Heart left ventricle (tissue), 16 donors: ENCODE data around the gene SSH2. TPM values are rescaled to one million over a fixed set of nuclear protein-coding genes. Genes with fewer than 3 reads are reported as not detected.

ENCODE experiments used
- ATAC-seq, 4 donors: fragments of 200-7000 bp; cut with Tn5 transposase; one replicate each; pipeline ENCODE4 v1.9.1; 2020 to 2022; ENCODE audit warnings: moderate library complexity in 4 of 4, mild to moderate bottlenecking in 3 of 4, moderate number of reproducible peaks in 1 of 4
- DNase-seq, 5 donors: peaks; one replicate each; pipeline ENCODE4 v3.0.0-alpha.2; 2020
- H3K27ac ChIP-seq, 12 donors: fragments of 200-600 bp; sonication (generic) in 4 of 12; one replicate each; pipeline versions ENCODE4 v1.5.0 to v1.8.0; 2016 to 2022; ENCODE audit warnings: mild to moderate bottlenecking in 2 of 12
- H3K27me3 ChIP-seq, 9 donors: fragments of 200-600 bp; sonication (generic) in 2 of 9; one replicate each; pipeline versions ENCODE4 v1.5.1 to v1.8.0; 2016 to 2022; ENCODE audit warnings: mild to moderate bottlenecking in 3 of 9
- H3K36me3 ChIP-seq, 9 donors: fragments of 200-600 bp; sonication (generic) in 2 of 9; one replicate each; pipeline versions ENCODE4 v1.5.0 to v1.8.0; 2018 to 2022; ENCODE audit warnings: mild to moderate bottlenecking in 2 of 9
- H3K4me1 ChIP-seq, 12 donors: fragments of 200-600 bp; sonication (generic) in 4 of 12; one replicate each; pipeline versions ENCODE4 v1.5.0 to v1.8.0; 2016 to 2022; ENCODE audit warnings: mild to moderate bottlenecking in 3 of 12
- H3K4me3 ChIP-seq, 12 donors: fragments of 200-600 bp; sonication (generic) in 4 of 12; one replicate each; pipeline versions ENCODE4 v1.5.0 to v1.8.0; 2017 to 2022; ENCODE audit warnings: mild to moderate bottlenecking in 9 of 12, moderate library complexity in 4 of 12
- H3K9me3 ChIP-seq, 12 donors: fragments of 200-600 bp; sonication (generic) in 4 of 12; one replicate each; pipeline versions ENCODE4 v1.5.0 to v1.8.0; 2016 to 2022; ENCODE audit warnings: mild to moderate bottlenecking in 1 of 12
- POLR2A ChIP-seq, 2 donors: fragments of 450-650 bp; IDR thresholded peaks; one replicate each; pipeline ENCODE4 v1.6.1; 2017; ENCODE audit warnings: antibody characterized with exemption in 2 of 2, mild to moderate bottlenecking in 2 of 2, moderate library complexity in 2 of 2
- WGBS, 4 donors: extraction: QIAGEN DNeasy Blood & Tissue Kit in 2 of 4; methylation state at CpG; one replicate each; pipeline versions ENCODE4 v1.1.5 to v1.1.7; 2013 to 2018; 5-methylcytosine and 5-hydroxymethylcytosine counted together
- intact Hi-C, 10 donors: fragments of 100-400 bp; cut with DNase I; formaldehyde crosslinking; loops; one replicate each; pipeline versions ENCODE4 v1.11.1 to v1.14.2; 2022
- polyA plus RNA-seq, 2 donors: library from polyadenylated mRNA; stranded (reverse); fragments of 200-250 nt; gene quantifications; one replicate each; pipeline ENCODE4 v1.2.3, GENCODE V29; 2013
- total RNA-seq, 9 donors: library from RNA; depleted of rRNA in 2 of 9; stranded (reverse); fragments of >200 nt in 2 of 9; fragmentation: NEBNext Ultra II Directional in 3 of 9; extraction: Animal tissue kit (Norgen Biotek cat#: 25700) in 3 of 9; gene quantifications; one replicate each; pipeline versions ENCODE4 v1.1.0 to v1.2.4, GENCODE V29; 2016 to 2023
- TF ChIP-seq, protein P1 (sequence below), 12 donors: fragments of 200-600 bp; sonication (generic) in 4 of 12; IDR thresholded peaks; one replicate each; pipeline versions ENCODE4 v1.5.0 to v1.8.0; 2018 to 2022; ENCODE audit warnings: antibody characterized with exemption in 12 of 12, mild to moderate bottlenecking in 5 of 12
- donor health status: ischemic (EF 13 %, LVEDD 7.1; RV severe dilation, severe dysfunction).
- donor health status: healthy with polysubstance abuse.
- donor health status: DM: no; HTN: yes; CAD: no.
- donor health status: DM: no; HTN: no; CAD: no.
- donor health status: ischemic (EF 25% LVEDD 6.9; RV normal size, moderate dysfunction).
- donor health status: ischemic (EF 25% LVEDD 5.7; RV mildly dilated, moderate dysfunction).
- donor health status: healthy.
- donor health status: DM: yes; HTN: yes; CAD: no.
- donor health status: ischemic (EF 35%, LVEDD 5.7; RV mildly dilated, moderate dysfunction).
- donor health status: nonischemic (EF 11% LVEDD 7.7; RV severe dilation, severe dysfunction).
- donor health status: DM: yes; HTN: yes; CAD: no.
- donor health status: PGD.
- donor health status: ischemic (EF 29% LVEDD 5.4; RV normal size, mild dysfunction).
- donor health status: nonischemic (EF 23%, LVEDD 6.1; RV moderate dilation, normal function).

Gene SSH2
- total and polyA plus RNA-seq, 11 donors = 20.8 to 46.7 (median 36.6) TPM

DNA sequence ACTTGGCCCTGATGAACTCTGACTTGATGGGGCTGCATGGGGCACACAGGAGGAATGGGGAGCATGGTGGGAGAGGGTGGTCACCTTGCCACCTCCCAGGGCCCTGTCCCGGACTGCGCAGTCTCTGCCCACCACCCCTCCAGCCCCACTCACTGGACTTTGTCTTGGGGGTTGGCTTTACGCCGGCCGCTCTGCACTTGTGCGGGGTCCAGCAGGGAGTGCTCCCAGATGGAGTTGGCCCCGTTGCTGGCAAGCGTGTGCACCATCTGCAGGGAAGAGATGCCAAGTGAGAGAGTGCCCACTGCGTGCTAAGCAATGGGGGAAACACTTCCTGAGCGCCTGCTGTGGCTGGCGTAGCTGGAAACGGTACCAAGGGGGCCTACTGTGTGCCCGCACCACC is 347.3 kb downstream of the SSH2 start:
- intact Hi-C loops = loop anchor here in 5 of 10 donors (5.0 to 10.0 kb wide), 7 partner anchors 35 to 512 kb away; partner anchors contain the start of genes CORO6 (in 1 of the 5) and SSH2 (in 1 of the 5)
- peaks cover 0 to 54% (median 46%) of the 10 kb centered on the region in 9 donors for H3K36me3 ChIP-seq
- whole genome bisulfite sequencing, 4 donors = 93 to 95% (median 93%) methylated on average over 10 to 13 of the region's 13 CpGs
- no peaks in the 10 kb centered on the region for H3K9me3 ChIP-seq
- DNase-seq (peak in 2 of 5 donors; percentile 18 to 23), ATAC-seq (no peak)
- no peaks in the 10 kb centered on the region for H3K27me3 ChIP-seq
- H3K4me3 ChIP-seq = no peak overlapping the region
- H3K27ac ChIP-seq = peak overlapping the region in 2 of 12 donors; percentile 2 to 22
- peaks cover 0 to 68% (median 42%) of the 10 kb centered on the region in 12 donors for H3K4me1 ChIP-seq
- TF ChIP-seq POLR2A (IDR thresholded peaks at IDR 0.05) = no peak
- TF ChIP-seq, protein P1, sequence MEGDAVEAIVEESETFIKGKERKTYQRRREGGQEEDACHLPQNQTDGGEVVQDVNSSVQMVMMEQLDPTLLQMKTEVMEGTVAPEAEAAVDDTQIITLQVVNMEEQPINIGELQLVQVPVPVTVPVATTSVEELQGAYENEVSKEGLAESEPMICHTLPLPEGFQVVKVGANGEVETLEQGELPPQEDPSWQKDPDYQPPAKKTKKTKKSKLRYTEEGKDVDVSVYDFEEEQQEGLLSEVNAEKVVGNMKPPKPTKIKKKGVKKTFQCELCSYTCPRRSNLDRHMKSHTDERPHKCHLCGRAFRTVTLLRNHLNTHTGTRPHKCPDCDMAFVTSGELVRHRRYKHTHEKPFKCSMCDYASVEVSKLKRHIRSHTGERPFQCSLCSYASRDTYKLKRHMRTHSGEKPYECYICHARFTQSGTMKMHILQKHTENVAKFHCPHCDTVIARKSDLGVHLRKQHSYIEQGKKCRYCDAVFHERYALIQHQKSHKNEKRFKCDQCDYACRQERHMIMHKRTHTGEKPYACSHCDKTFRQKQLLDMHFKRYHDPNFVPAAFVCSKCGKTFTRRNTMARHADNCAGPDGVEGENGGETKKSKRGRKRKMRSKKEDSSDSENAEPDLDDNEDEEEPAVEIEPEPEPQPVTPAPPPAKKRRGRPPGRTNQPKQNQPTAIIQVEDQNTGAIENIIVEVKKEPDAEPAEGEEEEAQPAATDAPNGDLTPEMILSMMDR (IDR thresholded peaks at IDR 0.05) = no peak

DNA sequence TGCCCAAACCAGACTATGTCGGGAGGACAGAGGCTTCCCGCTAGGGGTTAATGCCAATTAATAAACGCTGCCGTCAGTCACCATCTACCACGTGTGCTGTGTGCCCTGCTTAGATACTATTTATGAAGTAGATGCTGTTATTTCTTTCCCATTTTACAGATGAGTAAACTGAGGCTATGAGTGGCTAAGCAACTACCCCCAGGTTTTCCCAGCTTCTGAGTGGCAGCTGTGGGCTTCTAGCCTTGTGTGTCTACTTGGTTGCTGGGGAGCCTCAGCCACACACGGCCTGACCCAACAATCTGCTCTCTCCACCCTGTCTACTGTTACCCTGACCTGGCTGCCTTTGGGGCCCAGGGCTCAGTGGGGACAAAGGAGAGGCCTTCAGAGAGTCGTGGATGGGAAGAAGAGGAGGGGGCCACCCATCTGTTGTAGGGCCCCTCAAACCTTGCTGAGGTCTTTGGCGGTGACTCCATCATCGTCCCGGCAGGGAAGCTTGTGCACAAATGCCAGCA is 347.7 kb downstream of the SSH2 start:
- intact Hi-C loops = loop anchor here in 5 of 10 donors (5.0 to 10.0 kb wide), 7 partner anchors 35 to 512 kb away; partner anchors contain the start of genes CORO6 (in 1 of the 5) and SSH2 (in 1 of the 5)
- Histone ChIP-seq H3K9me3 (no peaks in the 10 kb centered on the region), H3K27me3 (no peaks in the 10 kb centered on the region), H3K4me1 (peaks cover 0 to 64% (median 38%) of the 10 kb centered on the region in 12 donors), H3K4me3 (no peak overlapping the region), H3K27ac (peak overlapping the region in 2 of 12 donors; percentile 2 to 22), H3K36me3 (peaks cover 0 to 59% (median 50%) of the 10 kb centered on the region in 9 donors)
- DNase-seq (peak in 2 of 5 donors; percentile 9 to 20), ATAC-seq (no peak)
- 80 to 87% (median 83%) methylated on average over 10 of the region's 10 CpGs for WGBS, 4 donors
- TF ChIP-seq, protein P1 (IDR thresholded peaks at IDR 0.05) = no peak
- TF ChIP-seq POLR2A (IDR thresholded peaks at IDR 0.05) = no peak

DNA sequence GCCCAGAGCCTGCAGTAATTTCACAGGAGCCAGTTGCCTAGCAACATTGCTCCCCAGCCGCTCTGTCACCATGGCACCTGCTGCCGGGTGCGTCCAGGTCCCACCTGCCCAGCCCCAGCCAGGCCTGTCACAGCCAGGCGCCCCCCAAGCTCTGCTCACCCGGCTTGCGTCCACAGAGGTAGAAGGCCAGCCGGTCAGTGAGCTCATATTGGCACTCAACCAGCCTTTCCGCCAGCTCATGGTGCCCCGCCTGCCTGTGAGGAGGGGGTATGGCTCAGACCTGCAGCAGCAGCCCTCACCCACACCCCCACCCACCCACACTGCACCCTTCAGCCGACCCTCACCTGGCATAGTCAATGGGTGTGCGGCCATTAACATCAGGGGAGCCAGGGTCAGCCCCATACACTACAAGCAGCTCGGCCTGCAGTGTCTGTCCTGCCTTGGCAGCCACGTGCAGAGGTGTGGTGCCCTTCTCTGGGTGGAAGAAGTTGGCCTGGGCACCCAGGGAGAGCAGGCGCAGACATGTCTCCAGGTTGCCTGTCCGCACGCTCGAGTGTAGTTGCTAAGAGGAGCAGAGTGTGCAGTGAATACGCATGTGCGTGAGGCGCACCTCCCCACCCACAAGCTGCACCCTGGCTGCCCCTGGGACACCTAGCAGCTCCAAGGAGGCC is 348.3 kb downstream of the SSH2 start:
- TF ChIP-seq, protein P1 (IDR thresholded peaks at IDR 0.05) = no peak
- TF ChIP-seq POLR2A (IDR thresholded peaks at IDR 0.05) = no peak
- ATAC-seq (no peak), DNase-seq (peak in 4 of 5 donors; percentile 6 to 51 (median 26))
- Histone ChIP-seq H3K27me3 (no peaks in the 10 kb centered on the region), H3K27ac (no peak overlapping the region), H3K9me3 (no peaks in the 10 kb centered on the region), H3K36me3 (peaks cover 0 to 65% (median 56%) of the 10 kb centered on the region in 9 donors), H3K4me1 (peaks cover 0 to 58% (median 32%) of the 10 kb centered on the region in 12 donors), H3K4me3 (no peak overlapping the region)
- 73 to 92% (median 91%) methylated on average over 2 to 20 of the region's 20 CpGs for WGBS, 4 donors
- intact Hi-C loops = loop anchor here in 5 of 10 donors (5.0 to 10.0 kb wide), 7 partner anchors 36 to 513 kb away; partner anchors contain the start of genes CORO6 (in 1 of the 5) and SSH2 (in 1 of the 5)
